LNCAP (cell line): ENCODE measurements around the gene SPP1.

Experiments used
- CTCF ChIP-seq: fragments of 450-650 bp; IDR thresholded peaks from 2 replicates; pipeline ENCODE4 v1.5.1; 2017; ENCODE audit warnings: mild to moderate bottlenecking

SPP1 gene

GRCh38 chr4:87961993-87962392 lies 13.5 kb upstream of the SPP1 start:
- no peak for TF ChIP-seq CTCF

- no peak for TF ChIP-seq CTCF
These were observed 12.9 kb upstream of the SPP1 start for GRCh38 chr4:87962398-87963146.

- no peak for TF ChIP-seq CTCF
These were observed 10.0 kb upstream of the SPP1 start for GRCh38 chr4:87965501-87965975.

- TF ChIP-seq CTCF = no peak
These were observed 9.4 kb upstream of the SPP1 start for GRCh38 chr4:87966095-87966496.

GRCh38 chr4:87967193-87967592 lies 8.3 kb upstream of the SPP1 start:
- TF ChIP-seq CTCF = no peak

GRCh38 chr4:87970121-87970520 lies 5.4 kb upstream of the SPP1 start:
- TF ChIP-seq CTCF = no peak

- no peak for TF ChIP-seq CTCF
These were observed 3.6 kb upstream of the SPP1 start for GRCh38 chr4:87971866-87972265.
